Glutamatergic neuron (in vitro differentiated cells): ENCODE measurements around the gene PIK3R1. TPM values are rescaled to one million over a fixed set of nuclear protein-coding genes. Genes with fewer than 3 reads are reported as not detected.

Experiments
- DNase-seq: peaks from one replicate; pipeline ENCODE4 v3.0.0; 2022
- H3K27ac Mint-ChIP-seq: one replicate; pipeline ENCODE4 v1.8.0; 2020; ENCODE audit warnings: mild to moderate bottlenecking, mixed read lengths, inconsistent platforms; ENCODE audit not compliant: unreplicated experiment
- H3K27me3 Mint-ChIP-seq: one replicate; pipeline ENCODE4 v1.8.0; 2020; ENCODE audit warnings: mild to moderate bottlenecking, moderate library complexity, mixed read lengths, inconsistent platforms; ENCODE audit not compliant: unreplicated experiment
- H3K36me3 Mint-ChIP-seq: one replicate; pipeline ENCODE4 v1.8.0; 2020; ENCODE audit warnings: mild to moderate bottlenecking, mixed read lengths, inconsistent platforms; ENCODE audit not compliant: unreplicated experiment
- H3K4me1 Mint-ChIP-seq: one replicate; pipeline ENCODE4 v1.8.0; 2020; ENCODE audit warnings: mild to moderate bottlenecking, low read depth, mixed read lengths, inconsistent platforms; ENCODE audit not compliant: unreplicated experiment
- H3K4me3 Mint-ChIP-seq: one replicate; pipeline ENCODE4 v1.8.0; 2020; ENCODE audit warnings: mild to moderate bottlenecking, mixed read lengths, inconsistent platforms; ENCODE audit not compliant: unreplicated experiment
- H3K9me3 Mint-ChIP-seq: one replicate; pipeline ENCODE4 v1.8.0; 2020; ENCODE audit warnings: mild to moderate bottlenecking, moderate library complexity, mixed read lengths, inconsistent platforms; ENCODE audit not compliant: unreplicated experiment
- total RNA-seq: library from RNA; stranded (reverse); fragmentation: NEBNext Ultra II Directional; extraction: Animal tissue kit (Norgen Biotek cat#: 25700); gene quantifications from one replicate; pipeline ENCODE4 v1.2.1, GENCODE V29; 2021; ENCODE audit not compliant: unreplicated experiment
- TF ChIP-seq, protein P1 (sequence below): fragments of 200-600 bp; sonication (generic); IDR thresholded peaks from one replicate; pipeline ENCODE4 v1.5.0; 2021; ENCODE audit not compliant: partially characterized antibody, unreplicated experiment

PIK3R1 gene
- total RNA-seq, 1 donor from 2014 or later, result 49.4 TPM

- Mint-ChIP-seq H3K9me3 (peaks cover 5% of the 10 kb centered on the region), H3K36me3 (no peaks in the 10 kb centered on the region), H3K27me3 (no peaks in the 10 kb centered on the region), H3K4me3 (peak overlapping the region; percentile 91), H3K27ac (peak overlapping the region; percentile 94), H3K4me1 (peaks cover 43% of the 10 kb centered on the region)
- peak; percentile 72 for DNase-seq
- TF ChIP-seq, protein P1, sequence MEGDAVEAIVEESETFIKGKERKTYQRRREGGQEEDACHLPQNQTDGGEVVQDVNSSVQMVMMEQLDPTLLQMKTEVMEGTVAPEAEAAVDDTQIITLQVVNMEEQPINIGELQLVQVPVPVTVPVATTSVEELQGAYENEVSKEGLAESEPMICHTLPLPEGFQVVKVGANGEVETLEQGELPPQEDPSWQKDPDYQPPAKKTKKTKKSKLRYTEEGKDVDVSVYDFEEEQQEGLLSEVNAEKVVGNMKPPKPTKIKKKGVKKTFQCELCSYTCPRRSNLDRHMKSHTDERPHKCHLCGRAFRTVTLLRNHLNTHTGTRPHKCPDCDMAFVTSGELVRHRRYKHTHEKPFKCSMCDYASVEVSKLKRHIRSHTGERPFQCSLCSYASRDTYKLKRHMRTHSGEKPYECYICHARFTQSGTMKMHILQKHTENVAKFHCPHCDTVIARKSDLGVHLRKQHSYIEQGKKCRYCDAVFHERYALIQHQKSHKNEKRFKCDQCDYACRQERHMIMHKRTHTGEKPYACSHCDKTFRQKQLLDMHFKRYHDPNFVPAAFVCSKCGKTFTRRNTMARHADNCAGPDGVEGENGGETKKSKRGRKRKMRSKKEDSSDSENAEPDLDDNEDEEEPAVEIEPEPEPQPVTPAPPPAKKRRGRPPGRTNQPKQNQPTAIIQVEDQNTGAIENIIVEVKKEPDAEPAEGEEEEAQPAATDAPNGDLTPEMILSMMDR, result no peak
These were observed 72.6 kb downstream of the PIK3R1 start for GRCh38 chr5:68287976-68288706.

DNA sequence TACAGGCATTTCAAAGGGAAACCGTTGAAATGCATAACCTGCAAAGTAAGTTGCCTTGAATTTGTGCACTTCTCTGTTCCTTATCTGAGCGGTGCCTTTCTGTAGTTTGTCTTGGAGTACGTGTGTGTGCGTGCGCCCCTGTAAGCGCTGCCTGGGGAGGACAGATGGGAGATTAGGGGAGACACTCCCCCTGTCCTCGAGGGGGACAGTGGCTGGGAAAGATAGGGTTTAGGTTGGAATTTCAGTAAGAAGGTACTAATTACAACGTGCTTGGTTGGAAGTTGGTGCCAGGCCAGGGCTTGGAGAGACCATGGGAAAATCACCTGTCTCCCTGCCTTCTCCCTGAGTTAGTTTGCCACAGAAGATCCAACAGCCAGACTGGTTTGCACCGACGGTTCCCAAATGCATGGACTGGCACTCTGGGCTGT, 73.2 kb downstream of the PIK3R1 start:
- Mint-ChIP-seq H3K27me3 (no peaks in the 10 kb centered on the region), H3K4me3 (peak overlapping the region; percentile 91), H3K36me3 (no peaks in the 10 kb centered on the region), H3K4me1 (peaks cover 43% of the 10 kb centered on the region), H3K9me3 (peaks cover 5% of the 10 kb centered on the region), H3K27ac (peak overlapping the region; percentile 94)
- TF ChIP-seq, protein P1, result no peak
- no peak for DNase-seq

DNA sequence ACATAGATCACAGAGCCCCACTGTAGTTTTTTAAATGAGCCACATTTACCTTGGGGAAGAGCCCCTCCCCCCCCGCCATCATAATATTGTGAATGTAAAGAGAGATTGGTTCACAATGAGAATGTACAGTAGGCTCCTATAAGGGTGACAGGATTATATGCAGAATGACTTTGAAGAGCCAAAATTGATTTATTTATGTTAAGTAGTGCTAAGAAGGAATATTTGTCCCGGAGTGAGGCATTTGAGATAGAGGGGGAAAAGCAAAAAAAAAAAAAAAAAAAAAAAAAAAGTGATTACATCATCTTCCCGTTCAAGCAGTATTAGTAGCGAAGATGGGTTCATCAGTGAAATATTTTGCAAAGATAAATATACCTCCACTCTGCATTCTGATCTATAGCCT, 73.9 kb downstream of the PIK3R1 start:
- no peaks in the 10 kb centered on the region for H3K27me3 Mint-ChIP-seq
- TF ChIP-seq, protein P1, result no peak
- DNase-seq, result no peak
- peaks cover 5% of the 10 kb centered on the region for H3K9me3 Mint-ChIP-seq
- peak overlapping the region; percentile 91 for H3K4me3 Mint-ChIP-seq
- H3K36me3 Mint-ChIP-seq, result no peaks in the 10 kb centered on the region
- peaks cover 46% of the 10 kb centered on the region for H3K4me1 Mint-ChIP-seq
- H3K27ac Mint-ChIP-seq, result peak overlapping the region; percentile 81

GRCh38 chr5:68290260-68290674, 74.7 kb downstream of the PIK3R1 start:
- peaks cover 5% of the 10 kb centered on the region for H3K9me3 Mint-ChIP-seq
- no peaks in the 10 kb centered on the region for H3K27me3 Mint-ChIP-seq
- H3K4me3 Mint-ChIP-seq, result peak overlapping the region; percentile 91
- DNase-seq, result no peak
- TF ChIP-seq, protein P1, result no peak
- H3K27ac Mint-ChIP-seq, result peak overlapping the region; percentile 81
- H3K36me3 Mint-ChIP-seq, result no peaks in the 10 kb centered on the region
- H3K4me1 Mint-ChIP-seq, result peaks cover 46% of the 10 kb centered on the region

DNA sequence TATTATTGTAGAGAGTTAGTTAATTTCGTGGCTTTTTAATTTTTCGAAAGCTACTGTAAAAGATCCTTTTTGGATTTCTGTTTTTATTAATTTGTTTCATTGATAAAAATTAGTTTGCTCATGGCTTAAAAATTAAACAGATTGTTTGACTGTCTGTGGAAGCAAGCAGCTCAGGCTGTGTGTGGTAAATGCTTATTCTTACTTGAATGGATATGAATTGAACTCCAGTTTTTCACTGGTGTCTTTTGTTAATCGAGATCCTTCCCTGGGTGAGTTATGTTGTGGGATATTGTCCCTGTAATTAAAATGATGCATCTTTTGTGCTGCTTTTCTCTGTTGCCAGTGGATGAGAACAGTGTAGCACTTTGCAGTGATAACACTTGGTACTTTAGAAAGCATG, 75.3 kb downstream of the PIK3R1 start:
- no peak for DNase-seq
- TF ChIP-seq, protein P1, result no peak
- Mint-ChIP-seq H3K4me3 (peak overlapping the region; percentile 68), H3K27ac (peak overlapping the region; percentile 57), H3K27me3 (no peaks in the 10 kb centered on the region), H3K9me3 (peaks cover 5% of the 10 kb centered on the region), H3K36me3 (peaks cover 2% of the 10 kb centered on the region), H3K4me1 (peaks cover 40% of the 10 kb centered on the region)
